ENCODE data around the gene CDH23.

DNA sequence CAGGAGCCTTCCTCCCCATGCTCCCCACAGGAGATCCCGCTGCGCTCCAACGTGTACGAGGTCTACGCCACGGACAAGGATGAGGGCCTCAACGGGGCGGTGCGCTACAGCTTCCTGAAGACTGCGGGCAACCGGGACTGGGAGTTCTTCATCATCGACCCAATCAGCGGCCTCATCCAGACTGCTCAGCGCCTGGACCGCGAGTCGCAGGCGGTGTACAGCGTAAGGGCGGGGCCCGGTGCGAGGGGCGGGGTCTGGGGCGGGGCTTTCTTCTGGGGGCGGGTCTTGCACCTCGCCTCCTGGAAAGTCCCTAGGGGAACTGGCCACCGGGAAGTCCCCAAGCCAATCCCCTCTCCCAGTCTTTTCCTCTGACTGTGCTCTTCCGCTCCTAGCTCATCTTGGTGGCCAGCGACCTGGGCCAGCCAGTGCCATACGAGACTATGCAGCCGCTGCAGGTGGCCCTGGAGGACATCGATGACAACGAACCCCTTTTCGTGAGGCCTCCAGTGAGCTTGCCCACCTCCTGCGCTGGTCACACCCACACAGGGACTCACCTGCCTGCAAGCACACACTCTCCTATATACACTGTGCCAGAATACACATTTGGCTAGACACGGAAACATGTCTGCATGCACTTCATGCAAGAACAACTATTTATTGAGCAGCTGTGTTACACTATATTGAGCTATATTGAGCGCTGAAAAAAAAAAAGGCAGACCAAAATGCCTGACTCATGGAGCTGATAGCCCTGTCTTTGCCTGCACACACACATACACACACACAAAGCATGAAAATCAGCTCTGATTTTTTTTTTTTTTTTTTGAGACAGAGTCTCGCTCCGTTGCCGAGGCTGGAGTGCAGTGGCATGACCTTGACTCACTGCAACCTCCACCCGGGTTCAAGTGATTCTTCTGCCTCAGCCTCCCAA lies 409.3 kb downstream of the CDH23 start:
- TF ChIP-seq TARDBP (IDR thresholded peaks at IDR 0.05) (no peak), HDGF (IDR thresholded peaks at IDR 0.05; ENCODE audit: borderline replicate concordance) (no peak), ELF4 (IDR thresholded peaks at IDR 0.05) (no peak), FOXM1 (IDR thresholded peaks at IDR 0.05; ENCODE audit: borderline replicate concordance) (no peak), SP1 (IDR thresholded peaks at IDR 0.05) (no peak), ARNT (IDR thresholded peaks at IDR 0.05) (no peak)

All from HEK293T (cell line).